ENCODE results near the gene SLC24A2.
"Not testable (repeated sequence)": the region's sequence is repeated elsewhere in the genome, so short reads cannot be mapped to it uniquely, and the experiment has no call there.

The SLC24A2 gene

GRCh38 chr9:19788614-19789271 is at the start of gene SLC24A2:
SLC24A2 (minus strand) TSS chr9:19789037.
- DNase-seq (ENCODE audit: low spot score): no peak

- not testable (repeated sequence) for DNase-seq (ENCODE audit: low spot score)
Measured at GRCh38 chr9:19833331-19833730, 44.5 kb upstream of the SLC24A2 start.

GRCh38 chr9:19830796-19831195 is 42.0 kb upstream of the SLC24A2 start:
- DNase-seq (ENCODE audit: low spot score): no peak

GRCh38 chr9:19828576-19829109 is 39.8 kb upstream of the SLC24A2 start:
- no peak for DNase-seq (ENCODE audit: low spot score)

GRCh38 chr9:19816769-19817168 is 27.9 kb upstream of the SLC24A2 start:
- no peak for DNase-seq (ENCODE audit: low spot score)

- no peak for DNase-seq (ENCODE audit: low spot score)
Measured at GRCh38 chr9:19812194-19812593, 23.4 kb upstream of the SLC24A2 start.

GRCh38 chr9:19809422-19810269 is 20.8 kb upstream of the SLC24A2 start:
- DNase-seq (ENCODE audit: low spot score): no peak

GRCh38 chr9:19807182-19807892 is 18.5 kb upstream of the SLC24A2 start:
- no peak for DNase-seq (ENCODE audit: low spot score)

DNA sequence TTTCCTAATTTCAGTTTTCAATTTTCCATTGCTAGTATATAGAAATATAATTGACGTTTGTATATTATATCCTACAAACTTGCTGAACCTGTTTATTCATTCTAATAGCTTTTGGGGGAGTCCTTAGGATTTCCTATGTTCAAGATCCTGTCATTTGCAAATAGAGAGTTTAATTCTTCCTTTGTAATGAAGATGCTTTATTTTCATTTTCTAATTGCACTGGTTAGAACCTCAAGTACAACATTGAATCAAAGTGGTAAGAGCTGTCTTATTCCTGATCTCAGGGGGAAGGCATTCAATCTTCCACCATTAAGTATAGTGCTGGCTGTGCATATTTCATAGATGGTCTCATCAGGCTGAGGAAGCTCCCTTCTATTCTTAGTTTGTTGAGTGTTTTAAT is 15.6 kb upstream of the SLC24A2 start:
- no peak for DNase-seq (ENCODE audit: low spot score)

GRCh38 chr9:19800884-19801283 is 12.0 kb upstream of the SLC24A2 start:
- DNase-seq (ENCODE audit: low spot score): no peak

- no peak for DNase-seq (ENCODE audit: low spot score)
Measured at GRCh38 chr9:19799784-19800183, 10.9 kb upstream of the SLC24A2 start.

- no peak for DNase-seq (ENCODE audit: low spot score)
Measured at GRCh38 chr9:19788152-19788551, 685 bp downstream of the SLC24A2 start.

GRCh38 chr9:19787672-19788071 is 1.2 kb downstream of the SLC24A2 start:
- no peak for DNase-seq (ENCODE audit: low spot score)

GRCh38 chr9:19785230-19785629 is 3.6 kb downstream of the SLC24A2 start:
- DNase-seq (ENCODE audit: low spot score): no peak

- no peak for DNase-seq (ENCODE audit: low spot score)
Measured at GRCh38 chr9:19784136-19784535, 4.7 kb downstream of the SLC24A2 start.

DNA sequence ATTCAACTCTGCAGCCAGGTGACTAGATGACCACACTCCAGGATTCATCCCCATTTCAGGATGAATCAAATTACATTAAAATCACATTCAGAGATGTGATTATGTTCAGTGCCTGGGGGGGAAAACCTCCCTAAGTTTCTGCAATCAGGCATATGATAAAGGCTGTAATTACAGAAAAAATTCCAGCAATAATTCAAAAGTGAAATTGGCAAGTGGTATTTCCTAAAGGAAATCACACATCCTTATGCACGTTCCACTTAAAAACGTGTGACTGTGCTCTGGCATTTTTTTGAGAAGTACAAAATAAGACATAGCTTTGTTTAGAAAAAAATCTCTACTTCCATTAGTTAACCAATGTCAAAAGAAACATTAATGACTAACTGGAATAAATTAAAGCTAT is 5.3 kb downstream of the SLC24A2 start:
- no peak for DNase-seq (ENCODE audit: low spot score)

DNA sequence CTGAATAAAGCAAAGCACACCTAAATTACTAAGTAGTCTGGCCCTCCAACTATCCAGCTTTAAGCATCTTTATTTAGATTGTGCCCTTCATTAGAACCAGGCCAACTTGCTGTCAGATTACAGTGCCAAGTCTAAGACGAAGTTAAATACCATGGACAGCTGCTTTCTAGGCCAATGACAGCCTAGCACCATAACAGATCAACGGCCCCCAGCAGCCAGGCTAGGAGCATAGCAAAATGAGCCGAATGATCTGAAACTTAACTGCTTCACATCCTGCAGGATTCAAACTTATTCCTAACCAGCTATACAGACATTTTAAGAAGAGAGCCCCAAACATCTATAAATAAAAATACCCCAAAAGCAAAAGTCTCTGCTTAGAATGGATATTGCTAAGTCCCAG is 6.8 kb downstream of the SLC24A2 start:
- no peak for DNase-seq (ENCODE audit: low spot score)

DNA sequence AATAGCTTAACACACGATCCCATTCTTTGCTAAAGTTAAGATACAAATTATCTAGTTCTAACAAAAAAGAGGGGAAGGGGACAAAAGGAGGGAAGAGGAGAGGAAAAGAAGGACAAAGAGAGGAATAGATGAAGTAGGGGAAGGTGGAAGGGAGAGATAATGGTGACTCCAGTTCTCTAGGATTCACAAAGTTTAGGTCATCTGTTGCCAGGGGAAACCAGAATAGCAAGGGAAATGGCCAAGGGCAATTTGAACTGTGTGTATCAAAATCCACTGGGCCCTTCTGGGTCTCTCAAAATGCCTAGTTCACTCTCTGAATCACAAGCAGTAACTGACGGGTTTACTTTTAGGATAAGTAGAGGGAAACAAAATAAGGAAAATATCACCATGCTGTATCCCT is 7.6 kb downstream of the SLC24A2 start:
- DNase-seq (ENCODE audit: low spot score): no peak

- DNase-seq (ENCODE audit: low spot score): no peak
Measured at GRCh38 chr9:19771446-19771845, 17.4 kb downstream of the SLC24A2 start.

- DNase-seq (ENCODE audit: low spot score): no peak
Measured at GRCh38 chr9:19770973-19771372, 17.9 kb downstream of the SLC24A2 start.

DNA sequence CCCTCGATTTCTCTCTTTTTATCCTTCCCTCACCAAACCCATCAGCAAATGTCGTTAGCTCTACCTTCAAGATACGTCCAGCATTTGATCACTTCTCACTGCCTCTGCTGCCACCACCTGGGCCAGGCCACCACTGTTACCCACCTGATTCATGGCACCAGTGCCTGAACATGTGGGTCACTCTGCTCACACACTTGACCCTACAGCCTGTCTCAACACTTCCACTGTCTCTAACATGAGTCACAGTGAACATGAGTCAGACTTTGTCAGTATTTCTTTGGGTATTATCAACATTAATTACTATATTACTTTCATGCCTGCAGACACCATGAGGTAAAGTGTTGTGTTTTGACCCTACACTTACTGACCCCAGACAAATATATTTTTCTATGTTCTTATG is 19.6 kb downstream of the SLC24A2 start:
- DNase-seq (ENCODE audit: low spot score): peak; percentile 55

DNA sequence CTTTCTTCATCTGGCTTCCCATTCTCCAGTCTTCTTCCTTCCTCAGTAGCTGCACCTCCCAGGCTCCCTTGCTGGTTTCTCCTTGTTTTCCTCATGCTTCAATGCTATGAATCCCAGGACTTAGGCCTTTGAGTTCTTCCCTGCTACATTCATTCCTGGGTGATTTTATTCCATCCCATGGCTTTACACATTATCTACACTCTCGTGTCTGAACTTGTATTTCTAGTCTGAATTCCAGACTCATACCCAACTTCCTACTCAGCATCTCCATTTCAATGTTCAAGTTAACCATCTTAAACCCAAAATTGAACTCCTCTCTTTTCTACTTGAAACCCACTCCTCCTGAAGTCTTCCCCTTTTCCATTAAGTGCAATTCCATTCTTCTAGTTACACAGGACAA is 20.0 kb downstream of the SLC24A2 start:
- DNase-seq (ENCODE audit: low spot score): no peak

DNA sequence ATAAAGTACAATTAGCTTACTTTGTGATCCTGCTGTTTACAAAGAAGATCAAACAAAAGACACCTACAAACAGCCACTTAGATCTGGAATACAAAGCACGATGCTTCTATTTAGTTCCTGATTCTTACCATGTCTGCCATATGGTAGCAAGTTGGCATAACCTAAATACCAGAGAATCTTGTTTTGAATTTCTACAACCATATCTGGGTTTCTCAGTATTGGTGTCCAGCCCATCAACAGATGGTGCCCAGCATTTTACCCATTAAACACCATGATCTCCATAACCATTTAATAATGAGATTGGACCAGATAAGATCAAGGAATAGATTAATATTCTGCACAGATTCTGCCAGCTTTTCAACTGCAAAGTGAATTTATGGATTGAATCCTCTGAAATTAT is 29.8 kb downstream of the SLC24A2 start:
- no peak for DNase-seq (ENCODE audit: low spot score)
